HCEC 1CT (cell line): ENCODE results near the gene R3HDM4.

Source experiments
- DNase-seq: peaks from one replicate; pipeline ENCODE4 v3.0.0-alpha.2; 2017

R3HDM4 gene

DNA sequence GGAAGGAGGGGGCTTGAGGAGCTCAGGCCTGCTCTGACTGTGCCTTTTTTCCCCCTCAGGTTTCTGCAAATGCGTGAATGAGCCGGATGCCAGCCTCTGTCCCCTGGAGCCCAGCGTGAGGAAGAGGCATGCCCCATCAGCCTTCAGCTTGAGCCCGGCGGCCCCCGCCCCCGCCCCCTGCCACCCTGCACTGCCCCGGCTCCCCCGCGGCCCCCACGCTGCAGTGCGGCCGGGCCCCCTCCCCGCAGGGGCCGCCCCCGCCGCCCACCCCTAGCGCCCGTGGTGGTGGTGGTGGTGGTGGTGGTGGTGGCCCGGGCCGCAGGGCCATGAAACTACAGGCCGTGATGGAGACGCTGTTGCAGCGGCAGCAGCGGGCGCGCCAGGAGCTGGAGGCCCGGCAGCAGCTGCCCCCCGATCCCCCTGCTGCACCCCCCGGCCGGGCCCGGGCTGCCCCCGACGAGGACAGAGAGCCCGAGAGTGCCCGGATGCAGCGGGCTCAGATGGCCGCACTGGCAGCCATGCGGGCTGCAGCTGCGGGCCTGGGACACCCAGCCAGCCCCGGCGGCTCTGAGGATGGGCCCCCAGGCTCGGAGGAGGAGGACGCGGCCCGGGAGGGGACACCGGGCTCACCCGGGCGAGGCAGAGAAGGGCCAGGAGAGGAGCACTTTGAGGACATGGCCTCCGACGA, 16.3 kb upstream of the R3HDM4 start:
- no peak for DNase-seq

- no peak for DNase-seq
Measured at GRCh38 chr19:928471-929202, 15.6 kb upstream of the R3HDM4 start.

GRCh38 chr19:927780-928401, 14.9 kb upstream of the R3HDM4 start:
- DNase-seq: no peak

DNA sequence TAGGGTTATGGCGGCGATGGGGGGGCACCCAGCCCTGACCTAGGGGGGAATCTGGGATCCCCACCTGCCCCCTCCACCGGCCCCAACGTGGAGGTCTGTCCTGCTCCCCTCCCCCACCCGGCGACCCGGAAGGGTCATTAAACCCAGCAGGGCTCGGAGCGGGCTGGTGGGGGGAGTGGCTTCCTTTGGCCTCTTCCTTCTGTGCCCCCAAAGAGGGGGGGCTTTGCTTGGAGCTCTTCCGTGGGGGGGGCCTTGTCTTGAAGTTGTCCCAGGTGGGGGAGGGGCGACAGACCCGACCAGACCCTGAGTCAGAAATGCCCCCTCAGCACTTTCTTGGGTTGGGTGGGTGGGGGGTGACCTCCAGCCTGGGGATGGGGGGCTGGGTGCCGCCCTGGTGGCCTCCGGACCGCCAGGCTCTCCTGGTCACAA, 14.3 kb upstream of the R3HDM4 start:
- DNase-seq: no peak

- DNase-seq: peak; percentile 28
Measured at GRCh38 chr19:926589-927350, 13.8 kb upstream of the R3HDM4 start.

DNA sequence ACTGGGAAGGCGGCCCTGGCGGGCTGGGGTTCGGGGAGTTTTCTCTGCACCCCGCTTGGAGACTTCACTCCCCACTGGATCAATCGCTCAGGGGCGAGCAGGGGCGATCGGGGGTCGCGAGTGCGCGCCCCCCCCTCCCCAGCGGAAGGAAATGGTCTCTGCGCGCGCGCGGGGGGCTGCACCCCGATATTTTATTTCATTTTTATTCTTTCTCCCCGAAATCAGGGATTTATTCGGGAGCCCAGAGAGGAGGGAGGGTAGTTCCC, 13.2 kb upstream of the R3HDM4 start:
- no peak for DNase-seq

GRCh38 chr19:925526-926322, 12.7 kb upstream of the R3HDM4 start, which contains the start of gene ARID3A:
Gene ARID3A, plus strand, starts transcription at chr19:926035. Its CDS starts 3,494 bp downstream, at chr19:929529.
- peak; percentile 86 for DNase-seq

GRCh38 chr19:925087-925525, 12.1 kb upstream of the R3HDM4 start:
- DNase-seq: no peak

GRCh38 chr19:924553-925086, 11.6 kb upstream of the R3HDM4 start:
- no peak for DNase-seq

DNA sequence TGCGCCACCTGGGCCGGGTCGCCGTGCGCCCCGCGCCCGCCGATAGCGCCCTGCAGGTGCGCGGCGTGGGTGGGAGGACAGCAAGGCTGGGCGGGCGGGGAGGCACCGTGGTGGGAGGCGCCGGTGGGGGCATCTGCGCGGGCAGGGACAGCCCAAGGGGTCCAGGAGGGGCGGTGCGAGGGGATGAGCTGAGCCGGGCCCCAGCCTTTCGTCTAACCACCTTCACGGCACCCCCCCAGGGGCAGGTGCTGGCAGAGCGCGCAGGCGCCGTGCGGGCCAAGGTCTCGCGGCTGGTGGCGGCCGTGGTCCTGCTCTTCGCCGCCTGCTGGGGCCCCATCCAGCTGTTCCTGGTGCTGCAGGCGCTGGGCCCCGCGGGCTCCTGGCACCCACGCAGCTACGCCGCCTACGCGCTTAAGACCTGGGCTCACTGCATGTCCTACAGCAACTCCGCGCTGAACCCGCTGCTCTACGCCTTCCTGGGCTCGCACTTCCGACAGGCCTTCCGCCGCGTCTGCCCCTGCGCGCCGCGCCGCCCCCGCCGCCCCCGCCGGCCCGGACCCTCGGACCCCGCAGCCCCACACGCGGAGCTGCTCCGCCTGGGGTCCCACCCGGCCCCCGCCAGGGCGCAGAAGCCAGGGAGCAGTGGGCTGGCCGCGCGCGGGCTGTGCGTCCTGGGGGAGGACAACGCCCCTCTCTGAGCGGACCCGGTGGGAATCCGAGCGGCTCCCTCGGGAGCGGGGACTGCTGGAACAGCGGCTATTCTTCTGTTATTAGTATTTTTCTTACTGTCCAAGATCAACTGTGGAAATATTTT, 7.2 kb upstream of the R3HDM4 start:
- DNase-seq: peak; percentile 27

GRCh38 chr19:919199-920050, 6.4 kb upstream of the R3HDM4 start:
- no peak for DNase-seq

DNA sequence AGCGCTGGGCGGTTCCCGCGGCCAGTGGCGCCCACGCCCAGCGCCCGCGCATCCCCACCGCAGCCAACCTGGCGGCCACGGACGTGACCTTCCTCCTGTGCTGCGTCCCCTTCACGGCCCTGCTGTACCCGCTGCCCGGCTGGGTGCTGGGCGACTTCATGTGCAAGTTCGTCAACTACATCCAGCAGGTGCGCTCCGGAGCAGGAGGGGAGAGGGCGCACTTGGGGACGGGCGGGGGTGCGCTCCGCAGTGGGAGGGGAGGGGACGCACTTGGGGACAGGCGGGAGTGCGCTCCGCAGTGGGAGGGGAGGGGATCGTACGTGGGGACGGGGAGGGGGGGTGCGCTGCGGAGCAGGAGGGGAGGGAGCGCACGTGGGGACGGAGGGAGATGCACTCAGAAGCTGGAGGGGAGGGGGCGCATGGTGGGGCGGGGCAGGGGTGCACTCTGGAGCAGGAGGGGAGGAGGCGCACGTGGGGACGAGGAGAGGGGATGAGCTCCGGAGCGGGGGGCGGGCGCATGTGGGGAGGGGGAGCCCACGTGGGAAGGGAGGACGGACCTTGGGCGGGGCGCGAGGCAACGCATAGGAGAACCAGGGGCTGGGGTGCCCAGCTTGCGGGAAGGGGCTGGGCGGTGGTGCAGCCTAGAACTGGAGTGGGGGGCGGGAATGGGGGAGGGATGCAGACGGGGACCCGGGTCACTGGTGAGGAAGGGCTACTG, 5.6 kb upstream of the R3HDM4 start:
- DNase-seq: no peak

GRCh38 chr19:918152-918437, 5.1 kb upstream of the R3HDM4 start:
- DNase-seq: no peak

- DNase-seq: no peak
Measured at GRCh38 chr19:917323-918151, 4.5 kb upstream of the R3HDM4 start, which contains the start of gene KISS1R. Gene KISS1R, plus strand, starts transcription at chr19:917333. Its CDS starts 170 bp downstream, at chr19:917503.

GRCh38 chr19:916645-917322, 3.8 kb upstream of the R3HDM4 start:
- DNase-seq: no peak

- no peak for DNase-seq
Measured at GRCh38 chr19:912181-913079, 589 bp downstream of the R3HDM4 start.
